ENCODE measurements around the gene SPOUT1. TPM values are rescaled to one million over a fixed set of nuclear protein-coding genes. Genes with fewer than 3 reads are reported as not detected.

Gene SPOUT1
- total and polyA plus RNA-seq, 2 of the 13 experiments (the other 11 are each of a cell fraction or from before 2014, with no cell fraction given) = 39.0 to 45.8 TPM

GRCh38 chr9:128838338-128838737 is 8.7 kb upstream of the SPOUT1 start (continued):
- TF ChIP-seq CC2D1A (CRISPR knock-in tag; IDR thresholded peaks at IDR 0.05) (no peak), MTERF4 (CRISPR knock-in tag; IDR thresholded peaks at IDR 0.05) (peak; percentile 96)
- TF ChIP-seq, protein P1, sequence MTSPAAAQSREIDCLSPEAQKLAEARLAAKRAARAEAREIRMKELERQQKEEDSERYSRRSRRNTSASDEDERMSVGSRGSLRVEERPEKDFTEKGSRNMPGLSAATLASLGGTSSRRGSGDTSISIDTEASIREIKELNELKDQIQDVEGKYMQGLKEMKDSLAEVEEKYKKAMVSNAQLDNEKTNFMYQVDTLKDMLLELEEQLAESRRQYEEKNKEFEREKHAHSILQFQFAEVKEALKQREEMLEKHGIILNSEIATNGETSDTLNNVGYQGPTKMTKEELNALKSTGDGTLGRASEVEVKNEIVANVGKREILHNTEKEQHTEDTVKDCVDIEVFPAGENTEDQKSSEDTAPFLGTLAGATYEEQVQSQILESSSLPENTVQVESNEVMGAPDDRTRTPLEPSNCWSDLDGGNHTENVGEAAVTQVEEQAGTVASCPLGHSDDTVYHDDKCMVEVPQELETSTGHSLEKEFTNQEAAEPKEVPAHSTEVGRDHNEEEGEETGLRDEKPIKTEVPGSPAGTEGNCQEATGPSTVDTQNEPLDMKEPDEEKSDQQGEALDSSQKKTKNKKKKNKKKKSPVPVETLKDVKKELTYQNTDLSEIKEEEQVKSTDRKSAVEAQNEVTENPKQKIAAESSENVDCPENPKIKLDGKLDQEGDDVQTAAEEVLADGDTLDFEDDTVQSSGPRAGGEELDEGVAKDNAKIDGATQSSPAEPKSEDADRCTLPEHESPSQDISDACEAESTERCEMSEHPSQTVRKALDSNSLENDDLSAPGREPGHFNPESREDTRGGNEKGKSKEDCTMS (CRISPR knock-in tag; conservative IDR thresholded peaks at IDR 0.05) = no peak

DNA sequence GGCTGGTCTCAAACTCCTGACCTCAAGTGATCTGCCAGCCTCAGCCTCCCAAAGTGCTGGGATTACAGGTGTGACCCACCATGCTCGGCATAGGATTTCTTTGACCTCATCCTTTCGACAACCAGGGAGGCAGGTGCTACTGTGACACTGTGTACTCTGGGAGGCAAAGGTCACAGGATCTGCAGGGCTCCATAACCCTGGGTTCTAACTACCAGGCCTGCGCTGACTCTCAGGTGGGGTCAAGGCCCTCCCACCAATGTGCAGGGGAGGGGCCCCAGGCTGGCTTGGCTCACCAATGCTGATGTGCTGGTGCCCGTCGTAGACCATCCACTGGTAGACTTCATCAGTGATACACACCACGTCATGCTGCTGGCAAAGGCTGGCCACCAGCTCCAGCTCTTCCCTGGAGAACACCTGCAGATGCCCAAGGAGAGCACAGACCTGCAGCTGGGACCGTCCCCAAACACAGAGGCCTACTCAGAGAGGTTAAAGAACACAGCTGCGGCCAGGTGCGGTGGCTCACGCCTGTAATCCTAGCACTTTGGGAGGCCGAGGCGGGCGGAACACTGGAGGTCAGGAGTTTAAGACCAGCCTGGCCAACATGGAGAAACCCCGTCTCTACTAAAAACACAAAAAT is 7.0 kb upstream of the SPOUT1 start:
- Histone ChIP-seq H3K4me2 (ENCODE audit: low read depth, low read length) (no peak overlapping the region), H3K4me1 (ENCODE audit: insufficient read depth, low read length) (peaks cover 54% of the 10 kb centered on the region), H3K4me3 (replicated peaks in 1 of 3; ENCODE audit: insufficient read depth in 1 of 3, low read depth in 2 of 3, low read length in 3 of 3) (no peak overlapping the region), H3K27me3 (ENCODE audit: control insufficient read depth in 1 of 2, insufficient read depth in 2 of 2, low read length in 2 of 2) (no peaks in the 10 kb centered on the region), H3K9ac (ENCODE audit: insufficient read depth, low read depth, low read length) (no peak overlapping the region), H4K20me1 (ENCODE audit: insufficient read depth, low read length) (no peaks in the 10 kb centered on the region), H3K27ac (ENCODE audit: extremely low read length, insufficient read depth, low read length) (no peak overlapping the region), H3K9me3 (ENCODE audit: low read length) (no peaks in the 10 kb centered on the region), H2AFZ (ENCODE audit: low read length) (no peak overlapping the region), H3K36me3 (replicated peaks in 1 of 2; ENCODE audit: control insufficient read depth in 1 of 2, insufficient read depth in 2 of 2, low read length in 2 of 2) (peaks cover 13 to 25% of the 10 kb centered on the region in 2 experiments), H3K79me2 (ENCODE audit: insufficient read depth, low read length) (no peaks in the 10 kb centered on the region)
- intact Hi-C loops (cut with micrococcal nuclease; ENCODE audit: unreplicated experiment) = no loop called here
- TF ChIP-seq NBN (conservative IDR thresholded peaks at IDR 0.05) = no peak
- TF ChIP-seq ATF7-NPFF (CRISPR knock-in tag; IDR thresholded peaks at IDR 0.05; ENCODE audit: low read depth) = 0 out of 2 replicates have a peak, but pooled peaks have one; percentile 28
- TF ChIP-seq, protein P2, sequence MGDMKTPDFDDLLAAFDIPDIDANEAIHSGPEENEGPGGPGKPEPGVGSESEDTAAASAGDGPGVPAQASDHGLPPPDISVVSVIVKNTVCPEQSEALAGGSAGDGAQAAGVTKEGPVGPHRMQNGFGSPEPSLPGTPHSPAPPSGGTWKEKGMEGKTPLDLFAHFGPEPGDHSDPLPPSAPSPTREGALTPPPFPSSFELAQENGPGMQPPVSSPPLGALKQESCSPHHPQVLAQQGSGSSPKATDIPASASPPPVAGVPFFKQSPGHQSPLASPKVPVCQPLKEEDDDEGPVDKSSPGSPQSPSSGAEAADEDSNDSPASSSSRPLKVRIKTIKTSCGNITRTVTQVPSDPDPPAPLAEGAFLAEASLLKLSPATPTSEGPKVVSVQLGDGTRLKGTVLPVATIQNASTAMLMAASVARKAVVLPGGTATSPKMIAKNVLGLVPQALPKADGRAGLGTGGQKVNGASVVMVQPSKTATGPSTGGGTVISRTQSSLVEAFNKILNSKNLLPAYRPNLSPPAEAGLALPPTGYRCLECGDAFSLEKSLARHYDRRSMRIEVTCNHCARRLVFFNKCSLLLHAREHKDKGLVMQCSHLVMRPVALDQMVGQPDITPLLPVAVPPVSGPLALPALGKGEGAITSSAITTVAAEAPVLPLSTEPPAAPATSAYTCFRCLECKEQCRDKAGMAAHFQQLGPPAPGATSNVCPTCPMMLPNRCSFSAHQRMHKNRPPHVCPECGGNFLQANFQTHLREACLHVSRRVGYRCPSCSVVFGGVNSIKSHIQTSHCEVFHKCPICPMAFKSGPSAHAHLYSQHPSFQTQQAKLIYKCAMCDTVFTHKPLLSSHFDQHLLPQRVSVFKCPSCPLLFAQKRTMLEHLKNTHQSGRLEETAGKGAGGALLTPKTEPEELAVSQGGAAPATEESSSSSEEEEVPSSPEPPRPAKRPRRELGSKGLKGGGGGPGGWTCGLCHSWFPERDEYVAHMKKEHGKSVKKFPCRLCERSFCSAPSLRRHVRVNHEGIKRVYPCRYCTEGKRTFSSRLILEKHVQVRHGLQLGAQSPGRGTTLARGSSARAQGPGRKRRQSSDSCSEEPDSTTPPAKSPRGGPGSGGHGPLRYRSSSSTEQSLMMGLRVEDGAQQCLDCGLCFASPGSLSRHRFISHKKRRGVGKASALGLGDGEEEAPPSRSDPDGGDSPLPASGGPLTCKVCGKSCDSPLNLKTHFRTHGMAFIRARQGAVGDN (CRISPR knock-in tag; IDR thresholded peaks at IDR 0.05) = peak; percentile 56
- TF ChIP-seq ZNF552 (CRISPR knock-in tag; IDR thresholded peaks at IDR 0.05; ENCODE audit: borderline replicate concordance) = no peak
- TF ChIP-seq, protein P3, sequence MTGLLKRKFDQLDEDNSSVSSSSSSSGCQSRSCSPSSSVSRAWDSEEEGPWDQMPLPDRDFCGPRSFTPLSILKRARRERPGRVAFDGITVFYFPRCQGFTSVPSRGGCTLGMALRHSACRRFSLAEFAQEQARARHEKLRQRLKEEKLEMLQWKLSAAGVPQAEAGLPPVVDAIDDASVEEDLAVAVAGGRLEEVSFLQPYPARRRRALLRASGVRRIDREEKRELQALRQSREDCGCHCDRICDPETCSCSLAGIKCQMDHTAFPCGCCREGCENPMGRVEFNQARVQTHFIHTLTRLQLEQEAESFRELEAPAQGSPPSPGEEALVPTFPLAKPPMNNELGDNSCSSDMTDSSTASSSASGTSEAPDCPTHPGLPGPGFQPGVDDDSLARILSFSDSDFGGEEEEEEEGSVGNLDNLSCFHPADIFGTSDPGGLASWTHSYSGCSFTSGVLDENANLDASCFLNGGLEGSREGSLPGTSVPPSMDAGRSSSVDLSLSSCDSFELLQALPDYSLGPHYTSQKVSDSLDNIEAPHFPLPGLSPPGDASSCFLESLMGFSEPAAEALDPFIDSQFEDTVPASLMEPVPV (CRISPR knock-in tag; IDR thresholded peaks at IDR 0.05) = no peak
- TF ChIP-seq ZNF235 (CRISPR knock-in tag; IDR thresholded peaks at IDR 0.05; ENCODE audit: borderline replicate concordance) = no peak
- no peak for TF ChIP-seq NFYC (CRISPR knock-in tag; IDR thresholded peaks at IDR 0.05)
- peak; percentile 29; the same call in 1 of the 2 replicates for TF ChIP-seq NR2F6 (IDR thresholded peaks at IDR 0.05)
- TF ChIP-seq NR2F6 (CRISPR knock-in tag; IDR thresholded peaks at IDR 0.05) = peak; percentile 31; the same call in 1 of the 2 replicates
- DNase-seq (ENCODE audit: low spot score) (no peak), FAIRE-seq (no peak), ATAC-seq (no peak)
- ChIA-PET CTCF (ENCODE audit: low intra/inter-chr PET ratio, low total read pairs) (no interaction called here), POLR2A (no interaction called here)
- 79% methylated on average over 10 of the region's 14 CpGs for WGBS (ENCODE audit: low lambda C conversion rate)
- BruUV-seq (replicated peaks) = no TSS peak
- in situ Hi-C loops (cut with HindIII; ENCODE audit: extremely low pct_ligation_motif_present, low pct_unique_long_range_greater_than_20kb) = no loop called here
